ENCODE results near the gene MLLT6. TPM values are rescaled to one million over a fixed set of nuclear protein-coding genes. Genes with fewer than 3 reads are reported as not detected.

The MLLT6 gene
- total and polyA plus RNA-seq, 2 of the 13 experiments (the other 11 are each of a cell fraction or from before 2014, with no cell fraction given), result 50.7 to 69.5 TPM

- no peak for TF ChIP-seq PLSCR1 (CRISPR knock-in tag; IDR thresholded peaks at IDR 0.05; ENCODE audit: borderline replicate concordance)
- peak; percentile 89; the same call in 1 of the 2 replicates for TF ChIP-seq HINFP (CRISPR knock-in tag; IDR thresholded peaks at IDR 0.05; ENCODE audit: low read depth)
- peak; percentile 59; the same call in 1 of the 2 replicates for TF ChIP-seq ZNF562 (CRISPR knock-in tag; IDR thresholded peaks at IDR 0.05; ENCODE audit: borderline replicate concordance)
- peak; percentile 89 for TF ChIP-seq KDM5B (CRISPR knock-in tag; IDR thresholded peaks at IDR 0.05; ENCODE audit: borderline replicate concordance)
- TF ChIP-seq KDM2A (CRISPR knock-in tag; IDR thresholded peaks at IDR 0.05; ENCODE audit: borderline replicate concordance, low read depth), result peak; percentile 97
- TF ChIP-seq EZH2 (conservative IDR thresholded peaks at IDR 0.05; ENCODE audit: low read depth, low read length), result no peak
- TF ChIP-seq AGO1 (IDR thresholded peaks at IDR 0.05; ENCODE audit: low read depth, low read length, poor library complexity, severe bottlenecking), result peak; percentile 83
- 0 out of 2 replicates have a peak, but pooled peaks have one; percentile 52 for TF ChIP-seq ZNF780A (CRISPR knock-in tag; IDR thresholded peaks at IDR 0.05)
- TF ChIP-seq ZNF749 (CRISPR knock-in tag; IDR thresholded peaks at IDR 0.05; ENCODE audit: borderline replicate concordance), result 0 out of 2 replicates have a peak, but pooled peaks have one; percentile 37
- TF ChIP-seq ZNF275 (CRISPR knock-in tag; IDR thresholded peaks at IDR 0.05; ENCODE audit: borderline replicate concordance), result peak; percentile 71
- peak; percentile 97 for TF ChIP-seq HDAC1 (CRISPR knock-in tag; IDR thresholded peaks at IDR 0.05)
- TF ChIP-seq JUND (CRISPR knock-in tag; IDR thresholded peaks at IDR 0.05), result no peak
- TF ChIP-seq DNMT3B (CRISPR knock-in tag; conservative IDR thresholded peaks at IDR 0.05), result peak; percentile 96
- peak; percentile 89 for TF ChIP-seq ZEB1 (IDR thresholded peaks at IDR 0.05; ENCODE audit: insufficient replicate concordance, low read depth)
- no peak for TF ChIP-seq ZNF251 (CRISPR knock-in tag; IDR thresholded peaks at IDR 0.05)
- TF ChIP-seq ZFY (CRISPR knock-in tag; IDR thresholded peaks at IDR 0.05), result peak; percentile 69
- peak; percentile 94 for TF ChIP-seq ASH2L (IDR thresholded peaks at IDR 0.05; ENCODE audit: insufficient read length, low read depth, low read length)
- no peak for TF ChIP-seq ZBTB42 (CRISPR knock-in tag; IDR thresholded peaks at IDR 0.05)
- TF ChIP-seq NFIB (CRISPR knock-in tag; IDR thresholded peaks at IDR 0.05; ENCODE audit: borderline replicate concordance), result no peak
- TF ChIP-seq ZNF816 (CRISPR knock-in tag; IDR thresholded peaks at IDR 0.05; ENCODE audit: borderline replicate concordance), result peak; percentile 95
- no peak for TF ChIP-seq NFE2 (CRISPR knock-in tag; IDR thresholded peaks at IDR 0.05)
- peak; percentile 99 for TF ChIP-seq NCOA1 (CRISPR knock-in tag; IDR thresholded peaks at IDR 0.05)
- TF ChIP-seq ELK4 (CRISPR knock-in tag; IDR thresholded peaks at IDR 0.05; ENCODE audit: borderline replicate concordance), result no peak
- peak; percentile 75; the same call in 1 of the 2 replicates for TF ChIP-seq PAF1 (CRISPR knock-in tag; IDR thresholded peaks at IDR 0.05)
These were observed 1.1 kb upstream of the MLLT6 start (continued) for GRCh38 chr17:38703742-38704605.

Measured in HepG2 (cell line).